Stimulated activated CD4-positive, alpha-beta T cell treated with anti-CD3 and anti-CD28 coated beads, Interleukin-4, amount 100 ng/mL, for 48 hours (primary cell): ENCODE results near the gene TAS1R1.
"Not testable (repeated sequence)": the region's sequence is repeated elsewhere in the genome, so short reads cannot be mapped to it uniquely, and the experiment has no call there.

Experiments used
- DNase-seq, 2 donors: peaks; one replicate each; pipeline ENCODE4 v3.0.0-alpha.2; 2020; ENCODE audit warnings: low read depth in 2 of 2

Gene TAS1R1

GRCh38 chr1:6588893-6589520, 33.9 kb downstream of the TAS1R1 start:
- no peak for DNase-seq

- no peak for DNase-seq
Measured at GRCh38 chr1:6590046-6590445, 34.9 kb downstream of the TAS1R1 start.

- no peak for DNase-seq
Measured at GRCh38 chr1:6591222-6591621, 36.1 kb downstream of the TAS1R1 start.

GRCh38 chr1:6591644-6592043, 36.5 kb downstream of the TAS1R1 start:
- no peak for DNase-seq

- DNase-seq, result no peak
Measured at GRCh38 chr1:6592441-6592840, 37.3 kb downstream of the TAS1R1 start.

- DNase-seq, result no peak
Measured at GRCh38 chr1:6592865-6593593, 37.9 kb downstream of the TAS1R1 start.

GRCh38 chr1:6593810-6594209, 38.7 kb downstream of the TAS1R1 start:
- DNase-seq, result no peak

- DNase-seq, result no peak
Measured at GRCh38 chr1:6594977-6595740, 40.1 kb downstream of the TAS1R1 start.

GRCh38 chr1:6596351-6596750, 41.2 kb downstream of the TAS1R1 start:
- DNase-seq, result no peak

- no peak for DNase-seq
Measured at GRCh38 chr1:6596886-6597776, 42.0 kb downstream of the TAS1R1 start.

GRCh38 chr1:6597777-6598131, 42.6 kb downstream of the TAS1R1 start:
- DNase-seq, result no peak

GRCh38 chr1:6599141-6599975, 44.3 kb downstream of the TAS1R1 start:
- peak; percentile 44 to 47 for DNase-seq

GRCh38 chr1:6599991-6600390, 44.9 kb downstream of the TAS1R1 start:
- not testable (repeated sequence) for DNase-seq

- no peak for DNase-seq
Measured at GRCh38 chr1:6600410-6601048, 45.4 kb downstream of the TAS1R1 start.

GRCh38 chr1:6601049-6601922, 46.2 kb downstream of the TAS1R1 start:
- peak; percentile 73 to 82 for DNase-seq

GRCh38 chr1:6601923-6602668, 47.0 kb downstream of the TAS1R1 start:
- no peak for DNase-seq

- peak; percentile 75 to 87 for DNase-seq
Measured at GRCh38 chr1:6602669-6603237, 47.6 kb downstream of the TAS1R1 start, which contains the start of gene KLHL21. Gene KLHL21, minus strand, starts transcription at chr1:6602869. Its CDS starts 52 bp downstream, at chr1:6602817.

GRCh38 chr1:6603238-6603914, 48.3 kb downstream of the TAS1R1 start:
- peak in 1 of 2 donors; percentile 42 for DNase-seq
